ENCODE data around the gene ENTREP1.
"Not testable (repeated sequence)": the region's sequence is repeated elsewhere in the genome, so short reads cannot be mapped to it uniquely, and the experiment has no call there.

ENTREP1 gene

DNA sequence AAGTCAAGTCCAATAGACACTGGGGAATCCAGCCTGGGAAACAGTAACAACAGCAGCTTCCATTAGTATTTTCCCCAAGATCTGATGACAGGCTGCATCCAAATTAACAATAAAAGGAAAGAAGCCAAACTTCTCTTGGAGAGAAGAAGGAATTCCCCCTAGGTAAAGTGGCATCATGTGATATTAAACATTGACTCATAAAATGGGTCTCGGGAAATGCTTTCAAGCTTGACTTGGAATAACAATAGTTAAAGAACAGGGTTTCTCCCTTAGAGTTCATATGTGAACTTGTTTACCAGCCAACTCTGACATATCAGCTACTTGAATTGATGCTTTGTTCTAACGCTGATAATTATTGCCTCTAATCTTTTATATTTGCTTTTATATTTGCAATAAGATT, 45.4 kb downstream of the ENTREP1 start:
- no peak for DNase-seq

DNA sequence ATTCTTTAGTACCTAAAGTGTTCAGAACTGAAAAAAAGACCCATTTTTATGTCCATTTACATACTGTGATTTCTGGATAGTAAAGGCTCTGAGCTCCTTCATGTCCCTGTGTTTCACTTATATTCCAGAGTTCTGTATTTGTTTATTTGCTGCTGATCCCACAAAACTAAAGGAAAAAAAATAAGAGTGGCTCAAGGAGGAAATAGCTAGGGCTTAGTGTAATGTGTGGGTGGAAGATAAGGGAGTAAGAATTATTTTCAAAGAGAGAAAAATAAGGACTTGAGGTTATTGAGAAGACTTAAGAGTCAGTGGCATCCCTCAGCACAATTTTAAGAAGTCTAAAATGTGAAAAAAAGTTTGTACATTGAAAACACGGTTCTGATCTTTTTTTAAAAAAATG, 46.0 kb downstream of the ENTREP1 start:
- no peak for DNase-seq

DNA sequence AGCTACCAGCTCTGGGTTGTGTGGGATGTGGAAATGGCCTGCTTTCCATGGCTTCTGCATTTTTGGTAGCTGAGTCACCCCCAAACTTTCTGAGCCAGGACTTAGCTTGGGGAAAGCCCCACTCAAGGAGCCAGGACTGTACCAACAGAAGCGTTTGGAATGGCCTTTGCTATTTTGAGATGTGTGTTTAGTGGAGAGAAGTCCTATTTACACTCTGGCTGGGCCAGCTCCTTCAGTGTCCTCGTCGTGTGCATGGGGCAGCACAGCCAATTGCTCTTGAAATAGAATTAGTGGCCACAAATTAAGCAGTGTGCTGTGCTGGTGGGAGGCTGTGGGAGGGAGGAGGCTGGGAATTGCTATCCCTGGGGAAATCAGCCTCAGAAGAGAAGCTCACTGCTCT, 51.6 kb downstream of the ENTREP1 start:
- no peak for DNase-seq

DNA sequence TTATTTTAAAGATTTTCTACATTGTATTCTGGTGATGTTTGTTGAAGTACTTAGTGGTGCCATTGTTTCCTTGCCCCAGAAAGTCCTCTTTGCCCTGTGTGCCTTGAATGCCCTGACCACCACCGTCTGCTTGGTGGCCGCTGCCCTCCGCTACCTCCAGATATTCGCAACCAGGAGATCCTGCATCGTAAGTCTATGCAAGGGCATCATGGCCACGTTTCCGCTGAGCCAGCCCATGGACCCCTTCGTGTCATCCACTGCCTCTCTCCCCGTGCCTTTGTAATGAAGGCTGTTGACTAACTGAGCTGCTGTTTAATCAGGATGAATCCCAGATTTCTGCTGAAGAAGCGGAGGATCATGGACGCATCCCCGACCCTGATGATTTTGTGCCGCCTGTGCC, 52.3 kb downstream of the ENTREP1 start:
- no peak for DNase-seq

DNA sequence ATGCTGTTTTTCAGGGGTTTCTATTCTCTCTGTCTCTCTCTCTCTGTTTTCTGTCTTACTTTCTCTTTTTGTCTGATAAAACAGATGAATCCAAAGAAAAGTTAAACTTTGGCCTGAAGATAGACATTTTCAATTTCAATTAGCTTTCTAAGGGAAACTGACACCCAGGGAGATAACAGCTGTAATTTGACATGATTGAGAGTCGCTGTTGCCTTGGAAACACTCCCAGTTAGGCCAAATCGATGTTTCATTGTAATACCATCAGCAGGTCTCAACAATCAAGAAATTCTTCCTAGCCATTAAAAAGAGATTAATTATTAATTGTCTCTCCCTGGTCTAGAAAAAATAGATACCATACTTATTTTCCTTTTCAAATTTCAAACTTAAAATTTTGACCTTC, 53.0 kb downstream of the ENTREP1 start:
- DNase-seq = no peak

DNA sequence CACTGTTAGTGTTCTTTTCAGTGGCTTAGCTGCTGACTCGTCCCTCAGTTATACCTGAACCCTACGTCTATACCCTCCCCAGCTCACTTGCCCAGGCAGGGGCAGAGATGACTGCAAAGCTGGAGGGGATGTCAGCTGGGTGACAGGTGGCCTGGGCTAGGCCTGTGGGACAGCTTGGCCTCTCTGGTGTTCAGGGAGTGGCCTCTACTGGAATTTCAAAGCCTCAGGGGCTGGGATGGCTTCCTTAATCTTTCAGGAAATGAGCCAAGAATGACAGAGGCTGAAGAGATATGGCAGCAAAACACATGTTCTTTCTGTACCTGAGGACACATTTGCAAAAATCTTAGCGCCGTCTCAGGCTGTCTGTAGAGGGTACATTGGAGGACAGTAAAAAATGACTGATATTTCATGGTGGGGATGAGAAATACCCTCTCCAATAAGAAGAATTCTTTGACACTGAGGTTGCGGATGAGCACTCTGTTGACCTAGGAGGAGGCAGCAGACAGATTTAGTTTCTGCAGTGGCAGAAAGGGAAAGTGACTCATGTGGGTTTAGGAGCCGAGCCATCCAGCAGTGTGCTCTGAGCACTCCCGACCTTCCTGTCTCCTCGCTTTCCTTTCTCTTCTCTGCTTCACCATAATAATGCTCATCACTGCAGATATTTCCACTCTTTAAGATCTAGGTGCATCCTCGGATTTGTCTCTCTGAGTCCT, 54.4 kb downstream of the ENTREP1 start:
- DNase-seq = no peak

DNA sequence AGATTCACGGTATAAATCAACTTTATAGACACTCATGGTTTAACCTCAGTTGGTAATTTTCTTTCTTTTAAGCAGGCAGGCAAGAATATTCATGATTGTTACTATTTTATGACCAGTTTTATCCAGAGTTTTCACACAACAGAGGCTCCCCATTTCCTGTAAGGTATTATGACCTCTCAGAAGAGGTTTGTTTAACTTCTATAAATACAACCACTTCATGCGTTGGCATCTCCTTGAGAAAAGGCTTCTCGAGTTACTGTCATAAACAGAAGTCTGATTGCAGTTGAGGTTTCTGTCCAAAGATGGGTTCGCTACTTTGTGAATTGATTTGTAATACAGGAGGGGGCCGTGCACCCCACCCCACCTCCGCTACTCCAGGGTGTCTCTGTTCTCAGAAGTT, 55.3 kb downstream of the ENTREP1 start:
- no peak for DNase-seq

DNA sequence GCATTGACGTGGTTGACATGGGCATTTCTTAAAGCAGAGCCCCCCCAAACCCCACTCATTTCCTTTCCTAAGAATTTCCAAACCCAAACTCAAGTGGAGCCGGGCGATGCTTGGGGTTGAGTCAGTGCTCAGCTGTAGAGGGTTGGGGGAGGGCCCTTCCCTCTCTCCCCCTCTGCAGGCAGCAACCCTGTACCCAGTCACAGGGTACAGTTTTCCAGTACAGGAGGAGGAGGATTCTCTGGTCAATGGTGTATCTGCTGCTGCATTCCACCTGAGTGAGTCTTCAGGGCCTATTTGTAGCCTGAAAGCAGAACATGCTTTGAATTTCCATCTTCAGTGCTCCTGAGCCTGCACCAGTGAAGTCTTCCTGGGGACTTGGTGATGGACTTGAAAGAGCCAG, 55.8 kb downstream of the ENTREP1 start:
- no peak for DNase-seq

DNA sequence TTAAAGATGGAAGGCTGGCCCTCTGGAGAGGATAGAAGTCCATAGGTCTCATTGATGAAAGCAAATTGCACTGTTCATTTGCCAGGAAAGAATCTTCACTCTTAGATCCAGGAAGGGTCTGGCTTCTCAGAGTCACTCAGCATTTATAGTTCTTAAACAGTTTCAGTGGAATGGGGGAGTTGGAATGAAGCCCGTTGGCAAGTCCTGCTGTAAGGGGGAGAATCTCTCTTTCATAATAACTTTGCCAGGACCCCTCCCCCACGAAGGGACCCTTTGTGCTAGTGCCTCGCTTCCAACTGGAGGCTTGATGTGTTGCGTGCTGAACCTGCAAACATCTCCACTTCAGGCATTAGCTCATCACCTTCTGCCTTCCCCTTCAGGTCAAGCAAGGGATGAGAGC, 57.1 kb downstream of the ENTREP1 start:
- no peak for DNase-seq

DNA sequence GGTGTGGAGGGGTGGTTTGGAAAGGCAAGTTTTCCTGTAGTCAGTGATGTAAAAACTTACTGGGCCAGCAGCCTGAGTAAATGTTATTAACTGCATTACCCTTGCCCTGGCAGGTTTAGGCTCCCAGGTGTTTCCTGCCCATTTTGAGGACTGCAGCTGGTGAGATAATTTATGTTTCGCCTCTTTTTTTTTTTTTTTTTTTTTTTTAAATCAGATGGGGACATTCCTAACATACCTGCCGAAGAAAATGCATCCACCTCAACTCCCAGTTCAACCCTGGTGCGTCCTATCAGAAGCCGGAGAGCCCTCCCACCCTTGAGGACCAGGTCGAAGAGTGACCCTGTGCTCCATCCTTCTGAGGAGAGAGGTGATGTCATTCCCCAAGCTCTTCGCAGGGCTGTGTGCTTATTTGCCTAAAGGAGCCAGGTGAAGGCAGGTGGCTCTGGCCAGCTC, 60.6 kb downstream of the ENTREP1 start:
- no peak for DNase-seq

DNA sequence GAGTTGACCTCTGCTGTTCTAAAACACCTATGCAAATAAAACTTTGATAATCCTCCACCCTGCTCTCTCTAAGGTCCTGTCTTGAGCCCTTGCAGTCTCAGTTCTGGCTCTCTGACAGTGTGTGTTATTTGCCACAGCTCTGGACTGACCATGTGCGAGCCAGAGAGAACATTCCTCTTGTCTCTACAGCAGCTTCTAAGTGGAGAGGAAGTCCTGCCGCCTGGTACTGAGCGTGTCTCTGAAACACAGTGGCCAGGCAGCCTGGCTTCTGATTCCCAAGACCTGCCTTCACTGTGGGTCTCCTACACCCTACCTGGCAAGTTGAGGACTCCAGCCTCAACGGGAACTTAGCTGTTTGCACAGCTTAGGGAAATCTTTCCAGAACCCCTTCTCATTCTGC, 61.6 kb downstream of the ENTREP1 start:
- no peak for DNase-seq

DNA sequence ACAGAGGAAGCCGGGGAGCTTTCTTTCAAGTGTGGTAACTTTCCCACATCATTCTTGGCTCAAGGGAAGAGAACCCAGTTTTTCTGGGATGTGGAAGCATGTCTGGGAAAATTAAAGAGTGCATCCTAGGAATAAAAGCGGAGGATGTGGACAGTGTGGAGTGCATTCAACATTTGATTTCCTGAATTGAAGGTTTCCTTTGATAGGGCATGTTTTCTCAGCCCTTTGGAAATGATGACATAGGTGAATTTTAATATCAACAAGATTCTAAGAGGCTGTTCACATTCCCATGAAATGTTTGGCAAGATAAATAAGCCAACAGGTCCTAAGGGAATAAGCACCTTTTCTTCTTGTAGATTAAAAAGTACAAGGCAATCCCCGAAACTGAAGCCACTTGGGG, 63.6 kb downstream of the ENTREP1 start:
- no peak for DNase-seq

DNA sequence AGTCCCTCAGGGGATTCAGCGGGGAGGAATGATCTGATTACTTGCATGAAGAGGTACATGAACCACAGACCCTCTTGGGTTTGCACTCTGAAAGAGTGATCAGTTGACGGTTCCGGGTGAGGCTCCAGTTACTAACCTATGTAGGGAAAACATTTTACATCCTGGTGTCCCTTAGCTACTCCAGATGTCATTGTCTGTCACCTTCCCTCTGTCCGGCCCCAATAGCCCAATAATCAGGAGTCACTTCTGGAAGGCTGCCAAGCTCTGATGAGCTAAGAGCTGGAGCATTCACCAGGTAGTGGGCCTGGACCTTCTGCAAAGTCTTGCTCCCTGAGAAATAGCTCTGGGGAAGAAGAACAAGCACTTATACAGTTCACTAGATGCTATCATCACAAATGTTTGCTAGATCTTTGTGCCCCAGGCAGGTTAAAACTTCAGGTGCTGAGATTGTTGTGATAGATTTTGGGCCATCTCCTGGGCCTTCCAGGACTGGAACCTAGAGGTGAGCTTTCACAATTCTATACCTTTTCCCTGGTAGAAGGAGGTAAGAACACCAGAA, 64.5 kb downstream of the ENTREP1 start:
- DNase-seq = no peak

DNA sequence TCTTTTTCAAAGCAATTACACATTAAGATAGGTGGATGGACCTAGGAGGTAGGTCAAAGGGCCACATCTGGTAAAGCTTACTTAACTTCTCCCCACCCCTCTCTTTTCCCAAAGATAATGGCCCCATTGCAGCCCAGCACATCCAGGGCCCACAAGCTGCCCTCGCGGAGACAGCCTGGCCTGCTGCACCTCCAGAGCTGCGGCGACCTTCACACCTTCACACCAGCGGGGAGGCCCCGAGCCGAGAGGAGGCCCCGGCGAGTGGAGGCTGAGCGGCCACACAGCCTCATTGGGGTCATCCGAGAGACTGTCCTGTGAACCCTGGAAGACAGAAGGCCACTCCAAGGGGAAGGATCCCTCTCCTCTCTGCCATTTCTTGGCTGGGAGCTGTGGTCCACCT, 66.5 kb downstream of the ENTREP1 start:
- DNase-seq = no peak

DNA sequence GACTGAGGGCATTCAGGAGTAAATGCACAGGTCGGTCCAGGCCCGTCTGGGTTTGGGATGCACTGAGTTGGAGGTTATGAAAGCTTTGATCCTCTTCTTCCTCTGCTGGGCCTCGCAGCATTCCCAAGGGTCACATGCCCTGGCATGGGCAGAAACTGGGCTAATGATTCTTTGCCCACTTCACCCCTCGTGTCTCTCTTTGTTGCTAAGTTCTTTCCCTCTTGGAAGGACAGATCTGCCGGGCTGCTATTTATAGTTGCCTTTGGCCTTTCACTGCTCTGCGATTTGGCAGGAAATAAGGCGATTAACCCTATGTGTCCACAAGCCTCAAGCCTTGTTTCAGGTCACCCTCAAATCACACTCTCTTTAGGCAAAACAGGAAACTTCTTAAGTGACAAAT, 66.9 kb downstream of the ENTREP1 start:
- no peak for DNase-seq

DNA sequence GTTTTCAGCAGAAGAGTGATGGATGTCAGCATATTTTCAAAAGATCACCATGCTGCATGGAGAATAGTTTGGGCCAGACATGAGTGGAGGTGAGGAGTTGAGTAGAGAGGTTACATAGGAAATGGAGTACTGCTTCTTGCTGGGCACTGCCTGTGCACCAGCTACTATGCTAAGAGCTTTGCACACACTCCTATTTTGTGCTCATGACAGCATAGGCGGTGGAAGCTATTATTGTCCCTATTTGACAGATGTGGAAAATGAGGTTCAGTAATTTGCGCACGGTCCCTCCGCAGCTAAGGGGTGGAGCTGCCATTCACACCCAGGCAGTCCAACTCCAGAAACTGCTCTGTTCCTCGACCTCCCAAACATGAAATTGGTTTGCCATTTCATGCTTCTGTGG, 67.8 kb downstream of the ENTREP1 start:
- no peak for DNase-seq

DNA sequence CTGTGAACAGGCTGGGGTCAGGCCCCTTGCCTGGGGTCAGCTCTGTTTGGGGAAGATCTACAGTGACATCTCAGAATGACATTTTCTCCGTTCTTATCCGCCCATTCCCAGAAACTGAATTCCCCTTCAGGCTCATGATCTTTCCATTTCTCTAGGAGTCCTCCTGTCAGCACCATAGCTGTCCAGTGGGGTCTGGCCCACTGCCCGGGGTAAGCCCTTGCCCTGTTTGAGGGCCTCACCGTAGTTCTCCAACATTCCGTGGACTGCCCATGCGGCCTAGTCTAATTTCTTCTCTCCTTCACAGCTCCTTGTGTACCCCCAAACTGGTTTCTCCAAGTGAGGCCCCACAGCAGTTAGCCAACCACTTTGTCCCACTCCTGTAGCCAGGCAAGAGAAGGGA, 68.4 kb downstream of the ENTREP1 start:
- no peak for DNase-seq

DNA sequence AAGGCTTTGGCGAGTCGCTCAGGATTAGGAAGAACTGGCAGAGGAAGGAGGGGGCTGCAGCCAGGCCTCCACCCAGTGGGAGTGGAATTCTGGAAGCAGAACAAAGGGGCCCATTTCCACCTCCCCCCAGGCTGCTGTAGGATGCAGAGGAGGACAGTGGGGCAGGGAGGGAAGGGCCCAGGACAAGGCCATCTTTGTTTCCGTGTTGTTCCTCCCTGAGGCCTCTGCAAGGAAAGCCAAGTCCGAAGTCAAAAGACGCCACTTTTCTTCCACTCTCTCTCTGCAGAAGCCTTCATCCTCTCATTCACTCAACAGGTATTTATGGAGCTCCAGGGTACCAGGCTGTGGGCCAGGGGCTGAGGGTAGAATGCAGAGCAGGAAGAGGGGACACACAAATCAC, 70.7 kb downstream of the ENTREP1 start:
- no peak for DNase-seq

DNA sequence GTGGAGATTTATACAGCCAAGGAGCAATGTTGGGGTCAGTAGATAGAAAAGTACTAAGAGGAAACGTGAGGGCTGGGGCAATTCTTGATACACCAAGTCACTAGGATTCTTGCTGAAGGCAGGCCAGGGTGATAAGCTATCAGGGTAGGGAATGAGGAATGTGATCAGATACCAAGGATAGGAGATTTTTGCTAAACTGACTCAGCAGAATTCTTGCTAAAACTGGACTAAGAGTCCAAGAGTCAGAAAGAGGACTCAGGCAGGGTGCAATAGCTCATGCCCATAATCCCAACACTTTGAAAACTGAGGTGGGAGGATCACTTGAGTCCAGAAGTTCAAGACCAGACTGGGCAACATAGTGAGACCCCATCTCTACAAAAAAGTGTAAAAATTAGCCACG, 71.7 kb downstream of the ENTREP1 start:
- no peak for DNase-seq

DNA sequence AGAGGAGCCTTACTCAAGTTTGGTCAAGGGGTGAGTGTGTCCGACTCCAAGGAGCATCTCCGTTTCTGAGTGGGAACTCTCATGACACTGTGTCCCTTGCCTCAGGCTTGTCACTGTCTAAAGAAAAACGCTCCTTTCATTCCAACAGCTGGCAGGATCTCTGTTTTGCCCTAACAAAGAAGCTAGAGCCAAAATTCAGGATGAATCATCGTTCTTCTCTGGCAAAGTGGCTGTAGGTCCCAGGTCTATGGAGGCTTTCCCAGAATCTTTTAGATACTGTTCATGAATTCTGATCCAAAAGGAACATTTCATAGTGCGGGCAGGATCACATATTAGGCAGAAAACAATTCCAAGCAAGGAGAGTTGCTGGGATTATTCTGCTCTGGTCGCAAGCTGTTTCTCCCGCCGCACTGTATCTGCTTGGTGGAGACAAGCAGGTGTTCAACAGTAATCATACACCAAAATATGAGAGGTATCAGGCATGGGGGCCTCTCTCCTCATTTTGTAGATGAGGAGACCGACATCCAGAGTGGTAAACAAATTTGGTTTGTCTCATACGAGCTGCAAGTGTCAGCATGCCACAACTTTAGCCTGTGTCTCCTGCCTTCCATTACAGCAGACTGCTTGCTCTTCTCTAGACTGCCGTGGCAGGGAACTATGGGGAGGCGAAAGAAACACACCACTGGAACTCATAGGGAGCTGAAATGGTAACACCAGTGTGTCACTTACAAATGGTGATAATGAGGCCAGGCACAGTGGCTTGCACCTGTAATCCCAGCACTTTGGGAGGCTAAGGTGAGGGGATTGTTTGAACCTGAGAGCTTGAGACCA, 72.6 kb downstream of the ENTREP1 start:
- no peak for DNase-seq

DNA sequence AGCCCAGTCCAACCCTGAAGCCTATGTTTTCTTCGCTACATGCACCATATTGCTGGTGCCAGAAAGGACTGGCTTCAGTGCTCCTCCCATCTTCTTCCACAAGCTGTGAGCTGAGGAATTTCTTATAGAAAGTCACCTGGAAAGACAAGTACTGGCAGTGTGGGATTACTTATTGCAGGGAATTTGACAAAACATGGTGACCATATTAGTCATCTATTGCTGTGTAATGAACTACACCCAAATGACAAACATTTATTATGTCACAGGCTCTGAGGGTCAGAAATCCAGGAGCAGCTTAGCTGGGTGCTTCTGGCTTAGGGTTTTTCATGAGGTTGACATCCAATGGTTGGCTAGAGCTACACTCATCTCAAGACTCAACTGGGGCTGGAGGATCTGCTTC, 75.5 kb downstream of the ENTREP1 start:
- DNase-seq = no peak

DNA sequence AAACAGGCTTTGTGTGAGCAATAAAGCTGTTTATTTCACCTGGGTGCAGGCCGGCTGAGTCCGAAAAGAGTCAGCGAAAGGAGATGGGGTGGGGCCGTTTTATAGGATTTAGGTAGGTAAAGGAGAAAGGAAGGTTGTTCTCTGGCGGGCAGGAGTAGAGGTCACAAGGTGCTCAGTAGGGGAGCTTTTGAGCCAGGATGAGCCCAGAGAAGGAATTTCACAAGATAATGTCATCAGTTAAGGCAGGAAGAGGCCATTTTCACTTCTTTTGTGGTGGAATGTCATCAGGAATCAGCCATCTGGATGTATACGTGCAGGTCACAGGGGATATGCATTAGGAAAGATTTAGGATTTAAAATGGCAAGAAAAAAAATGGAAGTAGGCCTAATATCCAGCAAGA, 84.9 kb downstream of the ENTREP1 start:
- DNase-seq = not testable (repeated sequence)

DNA sequence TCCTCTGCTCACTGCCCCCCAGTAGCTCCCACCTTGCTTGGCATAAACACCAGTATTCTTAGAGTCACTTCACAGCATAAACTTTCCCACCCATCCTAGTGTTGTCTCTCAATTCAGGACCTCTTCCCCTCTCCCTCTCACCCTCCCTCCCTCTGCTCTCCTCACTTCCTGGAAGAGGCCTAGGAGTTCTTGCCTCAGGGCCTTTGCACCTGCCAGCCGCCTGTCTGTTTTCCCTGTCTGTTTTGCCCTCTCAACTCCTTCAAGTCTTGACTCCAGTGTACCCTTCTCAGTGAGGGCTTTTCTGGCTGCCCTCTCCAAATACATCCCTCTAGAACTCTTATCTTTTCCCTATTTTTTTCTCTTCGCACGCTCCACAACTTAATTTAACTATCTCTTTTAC, 86.2 kb downstream of the ENTREP1 start:
- DNase-seq = no peak

Measured in cerebellar nuclear complex (tissue), 1 donor.